Fibroblast of the aortic adventitia (primary cell): ENCODE data around the gene CACNG4. TPM values are rescaled to one million over a fixed set of nuclear protein-coding genes. Genes with fewer than 3 reads are reported as not detected.

Experiments
- DNase-seq: peaks from one replicate; pipeline ENCODE4 v3.0.0-alpha.2; 2010; ENCODE audit warnings: low read depth
- H3K4me3 ChIP-seq: 2 replicates; pipeline ENCODE4 v1.5.1; 2011; ENCODE audit warnings: low read depth, mild to moderate bottlenecking, control low read depth, low read length, moderate library complexity
- total RNA-seq: library from RNA; depleted of rRNA; stranded (reverse); fragments of >200 nt; gene quantifications from 2 replicates; pipeline ENCODE4 v1.2.3, GENCODE V29; 2012; ENCODE audit warnings: low replicate concordance
- TF ChIP-seq, protein P1 (sequence below): IDR thresholded peaks from 2 replicates; pipeline ENCODE4 v1.5.1; 2011; ENCODE audit warnings: mild to moderate bottlenecking, low read length, control low read depth, inconsistent platforms; ENCODE audit not compliant: insufficient read depth

Gene CACNG4
- total RNA-seq, 1 donor: not detected

DNA sequence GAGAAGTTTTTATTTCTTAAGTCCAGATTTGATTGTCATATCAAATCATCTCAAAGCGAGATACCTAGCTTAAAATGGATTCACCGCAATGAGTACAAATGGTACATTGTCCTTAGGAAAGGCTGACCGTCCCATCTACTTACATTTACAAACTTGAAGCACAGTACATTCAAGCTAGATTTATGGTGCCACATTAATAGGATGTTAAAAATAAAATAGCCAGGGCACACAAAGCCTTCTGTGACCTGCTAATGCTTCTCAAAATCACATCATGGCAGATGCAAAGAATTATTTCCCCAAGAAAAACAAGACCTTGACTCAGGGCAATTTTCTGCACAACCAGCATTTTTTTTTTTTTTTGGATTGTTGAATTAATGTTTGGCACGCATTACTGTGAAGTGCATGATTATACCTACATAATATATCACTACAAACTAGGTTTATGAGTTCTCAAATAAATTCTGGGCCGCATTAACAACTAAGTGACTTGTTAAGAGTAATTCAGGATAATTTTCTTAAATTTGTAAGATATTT lies 105.2 kb downstream of the CACNG4 start:
- TF ChIP-seq, protein P1, sequence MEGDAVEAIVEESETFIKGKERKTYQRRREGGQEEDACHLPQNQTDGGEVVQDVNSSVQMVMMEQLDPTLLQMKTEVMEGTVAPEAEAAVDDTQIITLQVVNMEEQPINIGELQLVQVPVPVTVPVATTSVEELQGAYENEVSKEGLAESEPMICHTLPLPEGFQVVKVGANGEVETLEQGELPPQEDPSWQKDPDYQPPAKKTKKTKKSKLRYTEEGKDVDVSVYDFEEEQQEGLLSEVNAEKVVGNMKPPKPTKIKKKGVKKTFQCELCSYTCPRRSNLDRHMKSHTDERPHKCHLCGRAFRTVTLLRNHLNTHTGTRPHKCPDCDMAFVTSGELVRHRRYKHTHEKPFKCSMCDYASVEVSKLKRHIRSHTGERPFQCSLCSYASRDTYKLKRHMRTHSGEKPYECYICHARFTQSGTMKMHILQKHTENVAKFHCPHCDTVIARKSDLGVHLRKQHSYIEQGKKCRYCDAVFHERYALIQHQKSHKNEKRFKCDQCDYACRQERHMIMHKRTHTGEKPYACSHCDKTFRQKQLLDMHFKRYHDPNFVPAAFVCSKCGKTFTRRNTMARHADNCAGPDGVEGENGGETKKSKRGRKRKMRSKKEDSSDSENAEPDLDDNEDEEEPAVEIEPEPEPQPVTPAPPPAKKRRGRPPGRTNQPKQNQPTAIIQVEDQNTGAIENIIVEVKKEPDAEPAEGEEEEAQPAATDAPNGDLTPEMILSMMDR: no peak
- no peak overlapping the region for H3K4me3 ChIP-seq
- no peak for DNase-seq

DNA sequence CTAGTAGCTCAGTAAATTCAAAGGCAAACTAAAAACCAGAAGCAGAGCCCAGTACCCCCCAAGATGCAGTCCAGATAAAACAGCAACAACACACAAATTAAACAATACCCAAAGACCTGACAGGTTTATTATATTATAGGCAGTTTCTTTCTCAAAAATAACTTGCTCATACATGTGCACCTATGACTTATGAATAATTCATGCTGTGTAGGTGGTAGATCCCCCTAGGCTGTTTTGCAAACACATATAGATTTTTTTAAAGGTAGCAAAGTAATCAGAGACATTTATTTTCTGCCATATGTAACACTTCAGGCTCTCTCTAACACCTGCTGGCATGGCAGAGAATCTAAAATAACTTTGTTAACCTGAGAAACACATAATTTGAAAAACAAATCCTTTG lies 107.1 kb downstream of the CACNG4 start:
- no peak overlapping the region for H3K4me3 ChIP-seq
- no peak for DNase-seq
- TF ChIP-seq, protein P1: no peak

DNA sequence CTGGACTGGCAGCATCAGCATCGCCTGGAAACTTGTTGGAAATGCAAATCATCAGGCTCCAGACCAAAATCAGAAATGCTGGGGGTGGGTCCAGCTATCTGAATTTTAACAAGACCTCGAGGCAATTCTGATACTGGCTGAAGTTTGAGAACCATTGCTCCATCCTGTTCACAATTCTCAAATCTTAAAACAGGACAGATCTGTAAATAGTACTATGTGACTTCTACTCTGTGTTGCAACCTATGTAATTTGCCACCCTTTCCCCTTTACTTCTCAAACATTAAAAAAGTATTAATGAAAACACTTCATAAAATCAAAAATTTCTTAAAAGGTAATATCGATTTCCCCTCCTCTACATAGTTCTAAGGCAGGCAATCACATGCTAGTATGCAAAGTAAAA lies 108.4 kb downstream of the CACNG4 start:
- TF ChIP-seq, protein P1: no peak
- no peak overlapping the region for H3K4me3 ChIP-seq
- DNase-seq: no peak

DNA sequence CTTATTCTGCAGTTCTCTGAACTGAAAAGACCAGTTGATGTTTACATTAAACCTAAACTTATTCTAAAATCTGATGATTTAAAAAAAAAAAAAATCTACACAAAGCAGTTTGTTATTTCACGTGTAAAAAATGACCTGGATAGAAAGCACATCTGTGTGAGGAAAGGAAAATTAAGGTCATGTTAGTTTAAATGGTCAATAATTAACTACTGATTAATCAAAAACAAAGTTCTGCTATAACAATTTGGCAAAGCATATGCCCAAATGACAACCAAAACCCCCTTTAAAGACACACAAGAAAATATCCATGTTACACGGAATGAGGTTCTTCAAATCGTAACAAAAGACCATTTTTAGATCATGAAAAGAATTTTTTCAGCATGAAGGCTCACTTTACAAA lies 110.3 kb downstream of the CACNG4 start:
- DNase-seq: no peak
- H3K4me3 ChIP-seq: no peak overlapping the region
- TF ChIP-seq, protein P1: no peak

DNA sequence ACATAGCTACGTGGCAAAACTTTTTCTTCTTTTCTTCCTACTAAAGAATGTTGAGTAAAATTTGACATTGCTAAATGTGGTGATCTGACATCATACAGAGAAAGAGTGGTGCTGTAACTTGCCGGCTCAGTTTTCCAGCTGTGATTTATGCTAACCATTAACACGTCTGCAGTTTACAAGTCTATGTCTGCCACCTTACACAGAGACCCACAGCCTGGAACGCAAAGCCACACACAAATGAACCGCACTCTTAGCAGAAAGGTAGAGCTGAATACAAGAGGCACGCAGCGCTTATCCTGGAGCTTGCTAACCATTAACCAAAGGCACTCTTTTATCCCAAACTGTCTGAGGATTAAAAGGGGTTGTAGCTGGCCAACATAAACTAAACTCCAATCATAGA lies 111.8 kb downstream of the CACNG4 start:
- TF ChIP-seq, protein P1: no peak
- no peak for DNase-seq
- H3K4me3 ChIP-seq: no peak overlapping the region

DNA sequence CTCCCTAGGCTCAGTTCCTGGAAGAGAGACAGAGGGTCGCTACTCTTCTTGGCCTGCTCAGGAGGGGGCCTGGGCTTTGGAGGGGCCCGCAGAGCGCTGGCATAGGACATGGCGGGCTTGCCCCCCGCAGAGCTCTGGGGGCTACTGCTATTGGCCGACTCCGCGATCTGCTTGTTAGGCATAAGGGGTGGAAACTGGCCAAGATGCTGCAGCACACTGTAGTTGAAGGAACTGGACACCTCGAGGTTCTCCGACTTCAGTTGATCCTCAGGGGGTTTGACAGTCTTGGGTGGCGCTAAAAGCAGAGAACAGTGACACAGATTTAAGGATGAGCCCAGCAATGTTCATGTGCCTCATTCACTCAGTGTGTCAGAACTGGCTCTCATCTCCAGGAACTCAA lies 113.8 kb downstream of the CACNG4 start:
- H3K4me3 ChIP-seq: no peak overlapping the region
- TF ChIP-seq, protein P1: no peak
- DNase-seq: no peak

DNA sequence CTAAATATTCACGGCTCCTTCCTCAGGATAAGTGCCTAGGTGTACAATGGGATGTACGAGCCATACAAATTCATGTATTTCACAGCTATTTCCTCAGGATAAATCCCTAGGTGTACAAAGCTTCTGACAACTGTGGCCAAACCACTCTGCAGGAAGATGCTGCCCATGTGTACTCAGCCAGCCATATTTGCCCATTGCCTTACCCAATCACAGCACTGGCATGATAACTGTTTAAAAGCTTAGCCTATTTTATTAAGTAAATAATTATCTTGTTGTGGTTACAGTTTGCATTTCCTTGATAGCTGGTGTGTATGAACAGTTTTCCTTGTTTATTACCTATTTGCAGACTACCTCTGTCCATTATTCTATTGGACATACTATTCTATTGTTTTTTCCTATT lies 115.0 kb downstream of the CACNG4 start:
- DNase-seq: no peak
- TF ChIP-seq, protein P1: no peak
- no peak overlapping the region for H3K4me3 ChIP-seq
